CD14-positive monocyte (primary cell): ENCODE results near the gene ORAI3. TPM values are rescaled to one million over a fixed set of nuclear protein-coding genes. Genes with fewer than 3 reads are reported as not detected.

Experiments
- DNase-seq, 3 donors: peaks; one replicate each; pipeline ENCODE4 v3.0.0-alpha.2; 2011 to 2022
- H2AFZ ChIP-seq: 2 replicates; pipeline ENCODE4 v1.6.0; 2012; ENCODE audit warnings: mild to moderate bottlenecking, low read depth, low read length, inconsistent platforms; ENCODE audit not compliant: insufficient read depth, poor library complexity, severe bottlenecking
- H3K27ac ChIP-seq, 2 donors: 1 replicate in 1 of 2; 2 replicates in 1 of 2; pipeline ENCODE4 v1.5.1; 2012 to 2013; ENCODE audit warnings: low read length in 2 of 2, control low read depth in 1 of 2, inconsistent platforms in 1 of 2, low read depth in 1 of 2, mild to moderate bottlenecking in 1 of 2
- H3K27me3 ChIP-seq, 2 donors: one replicate each; pipeline versions ENCODE4 v1.6.0 to v1.6.1; 2011 to 2013; ENCODE audit warnings: low read length in 2 of 2; ENCODE audit not compliant: control insufficient read depth in 2 of 2, insufficient read depth in 2 of 2
- H3K36me3 ChIP-seq, 2 donors: replicated peaks in 1 of 2; 1 replicate in 1 of 2; 2 replicates in 1 of 2; pipeline versions ENCODE4 v1.5.1 to v1.6.1; 2012 to 2013; ENCODE audit warnings: low read length in 2 of 2, control low read depth in 1 of 2, inconsistent platforms in 1 of 2, mild to moderate bottlenecking in 1 of 2; ENCODE audit not compliant: insufficient read depth in 2 of 2, control insufficient read depth in 1 of 2
- H3K4me1 ChIP-seq, 2 donors: 1 replicate in 1 of 2; 2 replicates in 1 of 2; pipeline versions ENCODE4 v1.5.1 to v1.6.1; 2012 to 2013; ENCODE audit warnings: low read length in 2 of 2, control low read depth in 1 of 2, inconsistent platforms in 1 of 2, mild to moderate bottlenecking in 1 of 2, moderate library complexity in 1 of 2; ENCODE audit not compliant: insufficient read depth in 2 of 2, control insufficient read depth in 1 of 2
- H3K4me2 ChIP-seq: replicated peaks from 2 replicates; pipeline ENCODE3; 2012; ENCODE audit warnings: low read length, moderate library complexity, mild to moderate bottlenecking; ENCODE audit not compliant: poor library complexity, severe bottlenecking; ENCODE audit errors: extremely low read depth
- H3K4me3 ChIP-seq, 3 experiments: fragments of 200-600 bp in 1 of 3; sonication (generic) in 1 of 3; replicated peaks in 1 of 3; 1 replicate in 2 of 3; 2 replicates in 1 of 3; pipeline ENCODE4 v1.5.1; 2011 to 2013; ENCODE audit warnings: low read length in 3 of 3, mild to moderate bottlenecking in 3 of 3, control low read depth in 2 of 3, low read depth in 2 of 3, inconsistent platforms in 1 of 3, moderate library complexity in 1 of 3
- H3K79me2 ChIP-seq: 2 replicates; pipeline ENCODE4 v1.6.0; 2012; ENCODE audit warnings: mild to moderate bottlenecking, control low read depth, inconsistent platforms, low read length, moderate library complexity; ENCODE audit not compliant: insufficient read depth
- H3K9ac ChIP-seq: 2 replicates; pipeline ENCODE4 v1.6.0; 2017; ENCODE audit warnings: low read length, mild to moderate bottlenecking; ENCODE audit not compliant: insufficient read depth, poor library complexity, severe bottlenecking
- H3K9me3 ChIP-seq, 2 donors: replicated peaks in 1 of 2; 1 replicate in 1 of 2; 2 replicates in 1 of 2; pipeline versions ENCODE4 v1.5.1 to v1.6.1; 2012 to 2013; ENCODE audit warnings: low read length in 2 of 2, control low read depth in 1 of 2; ENCODE audit not compliant: control insufficient read depth in 1 of 2, insufficient read depth in 1 of 2
- H4K20me1 ChIP-seq: 2 replicates; pipeline ENCODE4 v1.6.0; 2012; ENCODE audit warnings: mild to moderate bottlenecking, low read length, control low read depth, moderate library complexity; ENCODE audit not compliant: insufficient read depth
- H3K27ac Mint-ChIP-seq, 7 donors: one replicate each; pipeline ENCODE4 v1.8.0; 2020; ENCODE audit warnings: mild to moderate bottlenecking in 7 of 7, mixed read lengths in 7 of 7, moderate library complexity in 6 of 7, inconsistent platforms in 2 of 7
- H3K27me3 Mint-ChIP-seq, 3 donors: one replicate each; pipeline ENCODE4 v1.8.0; 2021 to 2022; ENCODE audit warnings: low read depth in 3 of 3, mild to moderate bottlenecking in 3 of 3, mixed read lengths in 3 of 3, moderate library complexity in 3 of 3, inconsistent platforms in 1 of 3
- H3K36me3 Mint-ChIP-seq, 2 donors: one replicate each; pipeline ENCODE4 v1.8.0; 2020; ENCODE audit warnings: mixed read lengths in 2 of 2, inconsistent platforms in 1 of 2, mild to moderate bottlenecking in 1 of 2
- H3K4me1 Mint-ChIP-seq: one replicate; pipeline ENCODE4 v1.8.0; 2020; ENCODE audit warnings: mild to moderate bottlenecking, mixed read lengths
- H3K4me3 Mint-ChIP-seq, 2 donors: one replicate each; pipeline ENCODE4 v1.8.0; 2020; ENCODE audit warnings: mild to moderate bottlenecking in 2 of 2, mixed read lengths in 2 of 2, moderate library complexity in 1 of 2
- H3K9me3 Mint-ChIP-seq, 7 donors: one replicate each; pipeline ENCODE4 v1.8.0; 2020 to 2022; ENCODE audit warnings: mixed read lengths in 7 of 7, mild to moderate bottlenecking in 6 of 7, moderate library complexity in 6 of 7, inconsistent platforms in 2 of 7
- CTCF ChIP-seq: fragments of 200-600 bp; IDR thresholded peaks from one replicate; pipeline ENCODE4 v1.8.0; 2022; ENCODE audit warnings: antibody characterized with exemption, mild to moderate bottlenecking
- WGBS: methylation state at CpG from one replicate; pipeline ENCODE4 v1.1.5; 2013; ENCODE audit warnings: missing lambda C conversion rate; ENCODE audit not compliant: insufficient coverage; 5-methylcytosine and 5-hydroxymethylcytosine counted together
- intact Hi-C, 2 donors: fragments of 100-400 bp; cut with micrococcal nuclease; formaldehyde crosslinking; loops; one replicate each; pipeline versions ENCODE4 v1.15.0 to v1.15.1; 2023
- polyA plus RNA-seq, 3 donors: library from polyadenylated mRNA; depleted of rRNA in 1 of 3; unstranded in 2 of 3; stranded (reverse) in 1 of 3; fragments of 300-500 nt in 2 of 3; fragments of >200 nt in 1 of 3; fragmentation: Illumina TruSeq in 2 of 3; gene quantifications; 1 replicate in 2 of 3; 2 replicates in 1 of 3; pipeline ENCODE4 v1.2.3, GENCODE V29; 2012 to 2021

Gene ORAI3
- polyA plus RNA-seq, 3 donors = 34.3 to 80.3 (median 76.8) TPM

GRCh38 chr16:30979170-30980022, 30.5 kb downstream of the ORAI3 start:
- Histone ChIP-seq H2AFZ (no peak overlapping the region), H3K36me3 (peaks cover 77 to 86% of the 10 kb centered on the region in 2 donors), H3K4me3 (no peak overlapping the region), H3K4me2 (no peak overlapping the region), H3K9me3 (no peaks in the 10 kb centered on the region), H3K27ac (no peak overlapping the region), H3K79me2 (no peaks in the 10 kb centered on the region), H4K20me1 (peaks cover 7% of the 10 kb centered on the region), H3K9ac (no peak overlapping the region), H3K4me1 (peaks cover 0 to under 1% of the 10 kb centered on the region in 2 donors), H3K27me3 (no peaks in the 10 kb centered on the region)
- intact Hi-C loops = loop anchor here (10.0 kb wide), 3 partner anchors 175 to 885 kb away; partner anchors contain the start of gene PRSS36 (in 1 of the 2)
- peaks cover 68 to 95% of the 10 kb centered on the region in 2 donors for H3K36me3 Mint-ChIP-seq
- H3K4me1 Mint-ChIP-seq = no peaks in the 10 kb centered on the region
- H3K27me3 Mint-ChIP-seq = no peaks in the 10 kb centered on the region
- H3K9me3 Mint-ChIP-seq = peaks cover 0 to 3% (median 0%) of the 10 kb centered on the region in 7 donors
- 96% methylated on average over 55 of the region's 62 CpGs for WGBS
- no peak for DNase-seq
- TF ChIP-seq CTCF = no peak
- H3K27ac Mint-ChIP-seq = no peak overlapping the region
- no peak overlapping the region for H3K4me3 Mint-ChIP-seq

GRCh38 chr16:30980023-30980371, 31.1 kb downstream of the ORAI3 start:
- Histone ChIP-seq H3K4me2 (no peak overlapping the region), H3K79me2 (no peaks in the 10 kb centered on the region), H3K9ac (no peak overlapping the region), H4K20me1 (peaks cover 7% of the 10 kb centered on the region), H2AFZ (no peak overlapping the region), H3K9me3 (no peaks in the 10 kb centered on the region), H3K4me1 (peaks cover 3 to 6% of the 10 kb centered on the region in 2 donors), H3K27ac (no peak overlapping the region), H3K36me3 (peaks cover 76 to 88% of the 10 kb centered on the region in 2 donors), H3K27me3 (no peaks in the 10 kb centered on the region), H3K4me3 (no peak overlapping the region)
- WGBS = 98% methylated on average over 15 of the region's 15 CpGs
- intact Hi-C loops = loop anchor here (10.0 kb wide), 3 partner anchors 175 to 885 kb away; partner anchors contain the start of gene PRSS36 (in 1 of the 2)
- no peak overlapping the region for H3K27ac Mint-ChIP-seq
- no peak for TF ChIP-seq CTCF
- peaks cover 65 to 92% of the 10 kb centered on the region in 2 donors for H3K36me3 Mint-ChIP-seq
- peaks cover 0 to 3% (median 0%) of the 10 kb centered on the region in 7 donors for H3K9me3 Mint-ChIP-seq
- no peak for DNase-seq
- H3K27me3 Mint-ChIP-seq = no peaks in the 10 kb centered on the region
- no peaks in the 10 kb centered on the region for H3K4me1 Mint-ChIP-seq
- H3K4me3 Mint-ChIP-seq = no peak overlapping the region
